NCI-H2196 (cell line): ENCODE data around the gene OR52N4.
"Not testable (repeated sequence)": the region's sequence is repeated elsewhere in the genome, so short reads cannot be mapped to it uniquely, and the experiment has no call there.

Source experiments
- DNase-seq: peaks from one replicate; lab custom pipeline; 2025; ENCODE audit not compliant: unreplicated experiment; lab: John Stamatoyannopoulos, UW

Gene OR52N4

DNA sequence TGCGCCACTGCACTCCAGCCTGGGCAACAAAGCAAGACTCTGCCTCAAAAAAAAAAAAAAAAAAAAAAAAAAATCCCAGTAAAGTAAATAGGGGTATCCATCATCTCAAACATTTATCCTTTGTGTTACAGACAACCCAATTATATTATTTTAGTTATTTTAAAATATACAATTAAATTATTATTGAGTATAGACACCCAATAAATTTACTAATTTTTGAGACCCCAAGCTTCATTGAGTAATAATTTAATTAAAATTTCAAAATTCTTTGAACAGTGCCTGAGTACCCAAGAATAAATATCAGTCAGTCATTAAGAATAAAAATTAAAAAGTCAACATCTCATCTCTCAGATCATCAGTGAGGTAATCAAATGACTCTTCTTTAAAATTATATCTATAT is at the start of gene OR52N4:
OR52N4 (plus strand) TSS at position 301 of the 400 bp plus-strand sequence. CDS start 498 bp downstream, outside the sequence.
- DNase-seq, result no peak

DNA sequence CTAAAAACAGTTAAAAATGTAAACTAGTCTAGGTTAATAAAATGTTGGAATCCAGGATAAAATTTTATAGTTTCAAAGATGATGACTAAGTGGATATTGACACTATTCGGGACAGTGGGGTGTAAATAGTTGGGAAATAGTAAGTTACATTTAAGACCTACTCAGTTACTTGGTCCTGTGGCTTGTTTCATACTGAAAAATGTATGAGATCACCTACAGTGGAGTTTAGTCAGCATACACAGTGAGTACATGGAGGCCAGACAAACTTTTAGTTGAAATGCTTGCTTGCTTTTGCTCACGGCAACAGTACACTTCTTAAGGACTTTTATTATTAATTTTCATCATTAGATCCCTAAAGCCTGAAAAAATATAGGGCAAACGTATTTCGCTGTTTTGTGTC is 48.4 kb upstream of the OR52N4 start:
- no peak for DNase-seq

DNA sequence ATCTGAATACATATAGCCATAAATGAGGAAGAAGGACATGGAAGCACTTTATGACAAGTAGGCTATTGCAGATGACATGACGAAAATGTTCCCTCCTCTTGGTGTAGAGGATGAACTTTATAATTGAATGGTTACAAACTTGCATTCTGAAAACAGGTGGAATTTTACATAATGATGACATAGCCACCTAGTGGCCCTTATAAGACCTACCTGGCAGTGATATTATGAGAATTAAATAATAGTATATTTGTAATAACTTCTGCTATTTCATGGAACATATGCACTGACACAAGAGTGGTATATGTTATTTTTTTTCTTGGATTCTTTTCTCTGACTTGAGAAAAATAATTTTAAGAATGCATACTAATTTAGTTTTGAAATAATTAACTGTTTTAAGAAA is 41.5 kb upstream of the OR52N4 start:
- no peak for DNase-seq

DNA sequence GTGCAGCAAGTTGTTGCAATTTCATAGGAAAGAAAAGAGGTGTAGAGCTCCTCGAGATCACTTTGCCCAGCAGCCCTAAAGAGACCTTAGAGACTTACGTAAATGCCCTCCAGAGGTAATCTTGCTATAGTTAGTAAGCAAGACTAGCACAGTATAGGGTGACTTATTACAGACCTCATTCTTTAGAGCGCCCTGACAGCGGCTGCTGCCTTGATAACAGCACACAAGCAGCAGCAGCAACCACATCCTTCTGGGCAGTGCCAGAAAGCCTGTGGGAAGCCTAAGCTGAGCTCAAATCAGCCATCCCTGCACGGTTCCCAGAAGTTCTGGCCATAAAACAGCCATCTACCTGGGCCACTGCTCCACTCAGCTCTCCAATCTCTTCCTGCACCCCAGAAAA is 40.3 kb upstream of the OR52N4 start:
- no peak for DNase-seq

DNA sequence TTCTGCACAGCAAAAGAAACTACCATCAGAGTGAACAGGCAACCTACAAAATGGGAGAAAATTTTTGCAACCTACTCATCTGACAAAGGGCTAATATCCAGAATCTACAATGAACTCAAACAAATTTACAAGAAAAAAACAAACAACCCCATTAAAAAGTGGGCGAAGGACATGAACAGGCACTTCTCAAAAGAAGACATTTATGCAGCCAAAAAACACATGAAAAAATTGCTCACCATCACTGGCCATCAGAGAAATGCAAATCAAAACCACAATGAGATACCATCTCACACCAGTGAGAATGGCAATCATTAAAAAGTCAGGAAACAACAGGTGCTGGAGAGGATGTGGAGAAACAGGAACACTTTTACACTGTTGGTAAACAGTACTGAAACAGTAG is 37.5 kb upstream of the OR52N4 start:
- DNase-seq, result not testable (repeated sequence)

DNA sequence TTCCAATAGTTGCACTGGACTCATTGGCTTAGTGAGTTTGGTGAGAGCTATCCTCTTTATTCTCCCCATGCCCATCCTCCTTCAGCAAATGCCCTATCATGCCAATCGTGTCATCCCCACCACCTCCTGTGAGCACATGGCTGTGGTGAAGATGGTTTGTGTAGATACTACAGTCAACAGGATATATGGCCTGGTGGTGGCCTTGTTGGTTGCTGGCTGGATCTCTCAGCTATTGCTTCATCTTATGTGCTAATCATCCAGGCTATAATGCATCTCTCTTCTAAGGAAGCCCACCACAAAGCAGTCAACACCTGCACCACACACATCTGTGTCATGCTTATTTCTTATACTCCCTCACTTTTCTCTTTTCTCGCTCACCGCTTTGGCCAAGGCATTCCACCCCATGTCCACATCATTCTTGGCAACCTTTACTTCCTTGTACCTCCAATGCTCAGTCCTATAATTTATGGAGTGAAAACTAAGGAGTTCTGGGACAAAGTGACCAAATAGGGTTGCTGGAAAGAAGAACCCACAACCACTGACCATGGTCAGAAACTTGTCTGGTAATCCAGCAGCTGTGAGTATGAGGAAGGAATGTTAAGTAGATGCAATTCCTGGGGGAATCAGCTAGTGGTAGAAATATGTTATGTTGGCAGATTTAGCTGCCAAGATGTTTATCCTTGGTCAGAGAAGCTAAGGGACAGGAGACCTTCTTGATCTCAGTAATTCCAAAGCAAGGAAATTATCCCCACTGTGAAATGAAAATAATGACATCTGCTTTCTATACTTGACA is 34.1 kb upstream of the OR52N4 start:
- no peak for DNase-seq

DNA sequence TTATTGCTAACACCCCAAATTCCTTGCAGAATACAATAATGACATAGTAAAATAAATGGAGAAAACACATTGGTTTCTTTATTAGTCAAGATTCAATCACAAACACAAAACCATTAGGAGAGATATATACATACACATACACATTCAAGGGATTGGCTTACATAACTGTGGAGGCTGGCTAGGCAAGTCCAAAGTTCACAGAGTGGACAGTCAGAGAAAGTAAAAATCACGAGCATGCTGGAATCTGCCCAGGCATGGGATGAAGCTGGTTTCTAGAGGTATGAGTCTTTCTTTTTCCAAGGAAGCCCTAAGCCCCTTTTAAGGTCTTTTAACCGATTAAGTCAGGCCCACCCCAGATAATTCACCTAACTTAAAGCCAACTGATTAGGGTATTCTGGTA is 31.4 kb upstream of the OR52N4 start:
- DNase-seq, result no peak

DNA sequence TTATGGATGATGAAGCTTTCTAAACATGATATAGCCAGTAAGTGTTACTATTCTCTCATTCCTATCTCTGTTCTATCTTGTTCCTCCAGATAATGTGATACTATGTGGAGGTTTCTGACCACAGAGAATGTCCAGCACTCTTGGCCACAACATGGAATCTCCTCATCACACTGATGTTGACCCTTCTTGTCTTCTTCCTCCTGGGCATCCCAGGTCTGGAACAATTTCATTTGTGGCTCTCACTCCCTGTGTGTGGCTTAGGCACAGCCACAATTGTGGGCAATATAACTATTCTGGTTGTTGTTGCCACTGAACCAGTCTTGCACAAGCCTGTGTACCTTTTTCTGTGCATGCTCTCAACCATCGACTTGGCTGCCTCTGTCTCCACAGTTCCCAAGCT is 27.7 kb upstream of the OR52N4 start:
- no peak for DNase-seq

DNA sequence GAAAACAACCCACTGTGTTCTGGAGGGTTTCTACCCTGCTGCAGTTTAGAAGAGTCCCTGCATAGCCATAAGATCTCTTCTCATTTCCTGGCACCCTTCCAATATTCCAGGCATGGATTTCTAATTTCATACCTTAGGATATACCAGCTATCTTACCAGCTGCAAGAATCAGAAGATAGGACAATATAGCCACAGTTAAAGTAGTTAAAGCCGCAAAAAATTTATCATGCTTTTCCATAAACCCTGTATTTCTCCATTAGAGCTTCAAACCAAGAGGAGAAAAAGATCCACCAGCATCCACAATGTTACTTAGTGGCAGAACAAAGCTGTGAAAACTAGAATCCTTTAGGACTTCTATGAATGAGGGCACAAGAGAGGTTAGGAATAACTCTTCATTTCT is 26.4 kb upstream of the OR52N4 start:
- DNase-seq, result no peak

DNA sequence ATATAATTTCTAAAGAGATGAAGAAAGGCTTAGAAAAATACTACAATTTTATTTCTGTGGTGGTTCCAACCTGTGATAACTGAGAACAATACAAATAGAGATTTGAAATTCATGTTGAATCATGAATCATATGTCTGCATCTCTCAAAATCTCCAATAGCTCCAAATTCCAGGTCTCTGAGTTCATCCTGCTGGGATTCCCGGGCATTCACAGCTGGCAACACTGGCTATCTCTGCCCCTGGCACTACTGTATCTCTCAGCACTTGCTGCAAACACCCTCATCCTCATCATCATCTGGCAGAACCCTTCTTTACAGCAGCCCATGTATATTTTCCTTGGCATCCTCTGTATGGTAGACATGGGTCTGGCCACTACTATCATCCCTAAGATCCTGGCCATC is 17.6 kb upstream of the OR52N4 start, which contains the start of gene OR56B1:
OR56B1 (plus strand) TSS at position 53 of the 400 bp plus-strand sequence; CDS start at position 122, 69 bp downstream.
- no peak for DNase-seq

DNA sequence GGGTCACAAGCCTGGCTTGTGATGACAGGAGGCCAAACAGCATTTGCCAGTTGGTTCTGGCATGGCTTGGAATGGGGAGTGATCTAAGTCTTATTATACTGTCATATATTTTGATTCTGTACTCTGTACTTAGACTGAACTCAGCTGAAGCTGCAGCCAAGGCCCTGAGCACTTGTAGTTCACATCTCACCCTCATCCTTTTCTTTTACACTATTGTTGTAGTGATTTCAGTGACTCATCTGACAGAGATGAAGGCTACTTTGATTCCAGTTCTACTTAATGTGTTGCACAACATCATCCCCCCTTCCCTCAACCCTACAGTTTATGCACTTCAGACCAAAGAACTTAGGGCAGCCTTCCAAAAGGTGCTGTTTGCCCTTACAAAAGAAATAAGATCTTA is 17.0 kb upstream of the OR52N4 start:
- no peak for DNase-seq

DNA sequence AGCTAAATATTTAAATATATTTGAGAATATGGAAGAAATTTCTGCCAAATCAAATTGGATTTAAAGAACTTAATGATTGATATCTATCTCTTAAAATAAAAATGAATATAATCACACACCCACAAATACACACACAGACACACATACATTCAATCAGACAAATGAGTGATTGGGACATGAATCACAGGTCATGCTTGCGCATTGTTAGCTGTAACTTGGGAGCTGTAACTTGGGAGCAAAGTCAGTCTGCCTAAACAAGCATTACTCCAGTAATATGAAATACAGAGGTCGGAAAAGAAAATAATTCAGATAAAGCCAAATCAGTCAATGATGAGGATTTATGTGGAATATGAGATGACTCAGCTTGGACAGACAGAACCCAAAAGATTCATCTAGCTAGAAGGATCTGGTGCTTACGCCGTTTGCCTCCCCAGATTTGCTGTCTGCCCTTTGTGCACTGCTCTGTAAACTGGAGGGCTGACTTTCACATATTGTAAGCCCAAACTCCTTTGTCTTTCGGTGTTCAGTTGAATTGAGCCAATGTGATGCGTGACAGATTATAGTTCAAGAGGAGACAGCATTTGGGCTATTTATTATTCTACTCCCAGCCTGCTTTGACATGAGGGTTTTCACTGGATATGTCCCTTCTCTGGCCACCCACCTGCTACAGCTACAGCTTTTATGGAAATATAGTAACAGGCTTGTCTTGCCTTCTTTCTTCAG is 16.2 kb upstream of the OR52N4 start:
- DNase-seq, result no peak

DNA sequence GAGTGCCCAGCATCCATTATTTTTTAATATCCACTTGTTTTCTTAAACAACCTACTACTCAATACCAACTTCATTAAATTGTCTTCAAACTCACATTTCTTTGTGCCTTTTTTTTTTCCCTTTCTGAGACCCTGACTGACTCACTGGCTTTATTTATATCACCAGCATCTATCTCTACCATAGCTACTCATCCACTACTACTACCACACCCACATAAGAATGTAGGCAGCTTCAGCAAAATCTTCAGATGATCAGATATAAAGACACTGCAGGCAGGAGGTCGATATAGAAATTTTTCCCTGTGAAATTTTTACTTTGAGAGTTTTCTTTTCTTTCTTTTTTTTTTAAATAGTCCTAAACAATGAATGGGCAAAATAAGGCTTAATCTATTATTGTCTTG is 15.6 kb upstream of the OR52N4 start:
- DNase-seq, result no peak

DNA sequence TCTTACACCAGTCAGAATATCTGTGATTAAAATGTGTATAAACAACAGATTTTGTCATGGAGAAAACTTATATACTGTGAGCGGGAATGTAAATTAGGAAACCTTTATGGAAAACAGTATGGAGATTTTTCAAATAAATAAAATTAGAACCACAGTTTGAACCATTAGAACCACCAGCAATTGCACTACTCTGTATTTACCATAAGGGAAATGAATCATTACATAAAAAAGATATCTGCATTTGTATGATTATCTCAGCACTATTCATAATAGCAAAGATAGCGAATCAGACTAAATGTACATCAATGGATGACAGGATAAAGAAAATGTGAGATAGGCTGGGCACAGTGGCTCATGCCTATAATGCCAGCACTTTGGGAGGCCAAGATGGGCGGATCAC is 7.4 kb upstream of the OR52N4 start:
- DNase-seq, result no peak

DNA sequence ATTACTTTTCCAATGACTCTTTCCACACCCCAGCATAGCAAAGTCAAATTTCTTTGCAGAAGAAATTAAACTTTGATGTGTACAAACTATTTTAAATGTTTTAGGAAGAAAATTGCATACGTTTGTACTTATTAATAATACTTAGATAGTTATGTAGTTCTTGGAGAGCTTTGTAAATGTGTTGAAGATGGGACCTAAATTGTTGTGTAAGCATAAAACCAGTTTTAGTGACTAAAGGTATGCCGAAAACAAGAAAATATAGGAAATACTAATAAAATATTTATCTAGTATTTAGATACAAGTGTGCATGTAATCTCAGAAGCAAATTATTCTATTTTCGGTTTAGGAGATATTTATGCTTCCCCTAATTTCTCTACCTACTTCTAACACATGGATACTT is 4.2 kb upstream of the OR52N4 start:
- DNase-seq, result no peak

DNA sequence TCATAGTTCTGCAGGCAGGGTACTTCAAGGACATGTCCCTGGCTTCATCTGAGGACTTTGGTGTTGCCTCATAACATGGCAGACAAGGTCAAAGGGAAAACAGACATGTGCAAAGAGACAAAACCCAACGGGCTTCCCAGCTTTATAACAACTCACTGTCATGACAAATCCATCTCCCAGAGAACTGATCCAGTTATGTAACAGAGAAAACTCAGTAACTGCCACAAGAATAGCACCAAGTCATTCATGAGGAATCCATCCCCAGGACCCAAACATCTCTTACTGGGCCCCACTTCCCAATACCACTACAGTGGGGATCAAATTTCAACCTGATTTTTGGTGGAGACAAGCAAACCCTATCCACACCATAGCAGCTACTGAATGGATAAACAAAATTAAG is 13.0 kb downstream of the OR52N4 start:
- no peak for DNase-seq

DNA sequence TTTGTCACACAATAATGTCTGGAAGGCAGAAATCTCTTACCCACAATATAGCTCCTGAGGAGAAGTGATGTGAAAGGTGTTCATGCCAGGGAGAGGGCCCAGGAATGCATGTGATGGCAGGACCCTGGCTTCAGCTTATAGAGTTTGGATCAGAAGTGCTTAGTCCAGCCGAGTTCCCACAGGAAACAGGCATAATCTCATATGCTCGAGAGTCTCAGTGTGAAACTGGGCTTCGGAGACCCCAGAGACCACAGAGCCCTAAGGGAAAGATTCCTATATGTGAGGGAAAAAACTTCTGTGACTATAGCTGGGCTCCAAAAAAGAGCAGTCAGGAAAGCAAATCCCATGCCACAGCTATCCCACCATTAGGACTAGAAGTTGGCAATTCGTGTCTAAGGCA is 29.2 kb downstream of the OR52N4 start, which contains the start of gene OR52N5:
OR52N5 (minus strand) TSS at position 101 of the 400 bp plus-strand sequence. CDS start 4,721 bp downstream, outside the sequence.
- DNase-seq, result no peak

DNA sequence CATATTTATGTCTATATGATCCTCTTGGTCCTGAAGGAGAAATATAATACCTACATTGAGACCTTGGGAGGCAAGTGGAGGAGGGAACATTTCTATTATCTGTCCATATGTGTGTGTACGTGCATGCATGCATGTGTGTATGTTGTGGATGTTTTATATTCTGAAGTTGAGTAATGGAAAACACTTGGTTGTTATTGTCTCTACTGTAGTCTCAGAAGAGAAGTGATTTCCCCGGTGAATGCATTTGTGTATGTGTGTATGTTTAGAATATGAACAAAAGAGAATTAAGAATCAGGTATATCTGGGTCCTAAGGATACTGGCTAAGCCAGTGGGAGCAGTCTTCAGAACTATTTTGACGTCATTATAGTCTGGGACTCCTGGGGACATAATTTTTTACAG is 37.1 kb downstream of the OR52N4 start, which contains the start of gene OR52N1:
OR52N1 (minus strand) TSS at position 101 of the 400 bp plus-strand sequence. CDS start 2,449 bp downstream, outside the sequence.
- no peak for DNase-seq

DNA sequence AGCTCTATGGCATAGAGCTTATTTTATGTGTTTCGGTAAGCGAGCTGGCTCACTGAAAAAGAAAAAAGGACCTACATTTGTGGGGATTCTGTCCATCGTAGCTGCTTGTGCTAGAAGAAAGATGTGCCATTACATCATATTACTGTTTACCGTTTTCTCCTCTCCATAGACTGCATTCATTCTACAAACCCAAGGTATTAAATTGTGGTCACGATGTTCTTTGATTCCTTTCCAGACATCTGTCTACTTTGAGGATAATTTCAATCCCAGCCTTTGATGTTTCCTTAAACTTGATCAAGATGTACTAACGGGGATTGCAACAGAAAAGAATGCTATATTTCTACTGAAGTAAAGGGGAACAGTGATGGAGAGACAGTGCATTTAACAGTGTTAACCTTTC is 42.5 kb downstream of the OR52N4 start:
- no peak for DNase-seq

DNA sequence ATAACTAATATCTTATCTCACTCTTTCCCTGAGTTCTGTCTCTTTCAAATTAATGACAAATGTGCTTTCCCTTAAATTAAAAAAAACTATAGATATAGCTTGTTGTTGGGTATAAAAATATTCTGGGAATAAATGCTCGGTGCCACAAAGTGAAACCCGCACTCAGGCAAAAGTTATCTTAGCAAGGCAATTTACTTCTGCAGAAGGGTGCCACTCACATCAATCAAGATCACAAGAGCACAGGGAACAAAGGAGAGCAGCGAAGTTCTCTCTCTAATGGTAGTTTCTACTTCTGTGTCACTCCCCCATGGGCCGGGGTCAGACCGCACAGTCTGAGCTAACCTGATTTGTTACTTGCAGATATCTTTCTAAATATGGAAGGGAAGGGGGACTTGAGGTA is 49.9 kb downstream of the OR52N4 start:
- no peak for DNase-seq
